GM15510 (cell line): ENCODE data around the gene TEAD1.

Experiments used
- POLR2A ChIP-seq: IDR thresholded peaks from 3 replicates; pipeline ENCODE4 v1.6.1; 2011; ENCODE audit warnings: borderline replicate concordance; ENCODE audit not compliant: insufficient read length; ENCODE audit errors: extremely low read depth

TEAD1 gene

DNA sequence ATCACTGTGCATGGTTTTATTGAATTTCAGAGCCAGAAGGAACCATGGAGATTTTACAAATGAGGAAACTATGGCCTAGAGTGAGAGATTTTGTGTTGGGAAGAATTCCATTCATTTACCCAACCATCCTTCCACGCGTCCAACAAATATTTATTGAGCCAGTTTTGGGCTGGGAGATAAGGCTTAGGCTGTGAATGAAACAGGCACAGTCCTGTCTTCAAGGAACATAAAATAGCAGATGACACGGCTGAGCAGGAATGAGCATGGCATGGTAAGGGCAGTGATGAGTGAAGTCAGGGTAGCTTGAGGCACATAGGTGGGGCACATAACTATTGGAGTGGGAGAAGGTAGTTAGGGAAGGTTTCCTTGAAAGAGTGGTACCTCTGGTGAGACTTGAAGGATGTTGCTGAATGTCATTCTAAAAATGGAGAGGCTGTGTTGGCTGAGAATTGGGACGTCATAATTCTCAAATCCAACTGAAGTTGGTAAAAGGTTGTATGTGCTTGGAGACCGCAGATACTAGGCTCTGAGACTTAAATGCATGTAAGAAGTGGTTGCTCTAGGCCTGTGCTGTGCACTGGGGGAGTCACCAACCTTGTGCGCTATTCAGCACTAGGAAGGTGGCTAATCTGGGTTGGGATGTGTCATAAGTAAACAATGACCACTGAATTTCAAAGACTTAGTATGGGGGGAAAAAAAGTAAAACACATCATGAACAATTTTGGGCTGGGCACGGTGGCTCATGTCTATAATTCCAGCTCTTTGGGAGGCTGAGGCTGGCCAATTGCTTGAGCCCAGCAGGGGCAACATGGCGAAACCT, 51.9 kb downstream of the TEAD1 start:
- TF ChIP-seq POLR2A, result no peak

DNA sequence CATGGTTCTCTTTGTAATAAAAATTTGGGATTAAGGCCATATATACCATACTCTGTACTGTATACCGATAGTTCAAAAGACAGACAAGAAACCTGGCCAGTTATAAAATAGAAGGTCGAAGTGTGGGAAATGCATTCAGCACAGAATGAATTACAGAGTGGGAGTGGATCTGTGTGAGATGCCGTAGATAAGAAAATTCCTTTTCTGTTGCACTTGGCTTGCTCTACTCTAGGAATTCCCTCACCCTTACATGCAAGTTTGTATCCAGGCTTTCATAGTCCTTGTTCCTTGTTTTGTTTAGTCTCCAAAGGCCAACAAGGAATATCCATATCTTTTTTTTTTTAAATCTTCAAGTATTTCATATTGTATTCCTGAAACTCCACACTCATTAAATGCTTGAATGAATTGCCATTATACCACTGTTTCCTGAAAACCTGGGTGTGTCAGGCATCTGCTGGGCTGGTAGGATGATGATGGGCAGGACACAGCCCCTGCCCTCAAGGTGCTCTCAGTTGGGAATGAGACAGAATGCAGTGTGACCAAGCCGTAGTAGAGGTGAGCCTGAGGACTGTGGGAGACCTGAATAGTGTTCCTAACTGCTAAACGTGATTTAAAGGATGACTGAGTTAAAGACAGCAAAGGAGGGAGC, 53.5 kb downstream of the TEAD1 start:
- TF ChIP-seq POLR2A, result no peak

DNA sequence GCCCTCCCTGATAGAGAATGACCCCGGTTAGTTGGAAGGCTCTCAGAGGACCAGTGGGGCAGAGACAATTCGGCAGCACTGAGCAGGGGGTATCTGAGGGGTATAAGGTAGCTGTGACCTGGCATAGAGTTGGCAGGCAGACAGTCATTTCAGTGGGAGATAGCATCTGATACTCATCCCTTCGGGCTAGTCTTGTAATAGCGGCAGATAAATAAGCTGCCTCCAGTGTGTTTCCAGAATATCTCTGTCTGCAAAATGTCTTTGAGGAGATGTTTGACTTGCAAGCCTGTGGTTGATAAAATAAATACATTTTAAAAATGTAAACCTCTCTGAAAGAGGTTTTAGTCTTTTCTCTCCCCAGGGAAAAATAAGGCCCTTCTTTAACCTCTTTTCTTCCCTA, 54.2 kb downstream of the TEAD1 start:
- no peak for TF ChIP-seq POLR2A

DNA sequence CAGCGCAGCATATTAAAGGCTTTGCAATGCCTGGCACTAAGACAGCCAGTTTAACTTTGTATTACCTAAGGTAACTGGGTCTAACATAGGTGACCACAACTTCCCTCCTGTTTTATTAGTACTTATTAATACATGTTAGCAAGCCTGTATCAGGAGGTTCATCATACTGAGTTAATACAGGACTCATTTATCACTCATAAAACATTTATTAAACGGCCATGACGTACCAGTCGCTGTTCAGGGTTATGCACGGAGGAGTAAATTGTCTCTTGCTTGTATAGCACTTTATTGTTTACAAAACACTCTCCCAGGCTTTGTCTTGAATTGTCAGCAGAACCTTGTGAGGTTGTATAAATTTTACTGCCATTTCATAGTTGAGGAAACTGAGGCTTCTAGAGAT, 55.7 kb downstream of the TEAD1 start:
- TF ChIP-seq POLR2A, result no peak

DNA sequence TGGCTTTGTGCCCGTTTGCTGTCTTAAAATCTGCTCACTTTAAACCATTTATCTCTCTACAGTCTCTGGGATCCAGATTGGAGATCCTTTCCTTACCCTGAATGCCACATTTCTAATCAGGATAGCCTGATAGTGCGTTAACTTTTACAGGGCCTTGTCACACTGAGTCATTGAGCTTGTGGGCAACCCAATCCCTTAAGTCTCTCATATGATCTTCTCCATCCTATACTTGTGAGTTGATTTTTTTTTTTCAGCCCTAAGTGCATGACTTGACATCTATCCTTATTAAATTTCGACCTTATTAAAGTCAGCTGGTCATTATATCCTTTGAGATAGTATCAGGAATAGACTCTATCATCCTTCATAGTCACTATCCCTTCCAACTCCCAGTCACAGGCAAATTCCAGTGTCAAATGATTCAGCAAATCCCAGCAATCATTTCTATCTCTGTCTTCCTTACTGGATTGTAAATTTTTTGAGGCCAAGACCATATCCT, 57.7 kb downstream of the TEAD1 start:
- no peak for TF ChIP-seq POLR2A

DNA sequence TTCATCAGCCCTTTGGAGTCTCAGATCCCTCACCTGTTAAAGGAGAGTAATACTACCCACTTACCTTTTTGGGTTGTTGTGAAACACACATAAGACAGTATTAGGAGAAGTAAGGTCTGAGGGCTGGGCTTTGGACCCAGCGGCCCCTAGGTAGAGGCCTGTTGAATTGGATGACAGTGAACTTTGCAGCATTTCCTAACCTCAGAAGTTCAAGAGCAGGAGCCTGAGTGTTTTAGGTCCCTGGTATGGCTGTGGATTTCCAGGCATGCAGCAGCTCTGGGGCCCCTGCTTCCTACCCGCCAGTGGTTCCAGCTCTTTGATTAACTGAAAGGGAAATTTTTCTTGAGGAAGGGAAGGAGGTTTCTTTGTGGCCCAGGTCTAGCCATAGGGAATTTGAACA, 58.9 kb downstream of the TEAD1 start:
- no peak for TF ChIP-seq POLR2A

DNA sequence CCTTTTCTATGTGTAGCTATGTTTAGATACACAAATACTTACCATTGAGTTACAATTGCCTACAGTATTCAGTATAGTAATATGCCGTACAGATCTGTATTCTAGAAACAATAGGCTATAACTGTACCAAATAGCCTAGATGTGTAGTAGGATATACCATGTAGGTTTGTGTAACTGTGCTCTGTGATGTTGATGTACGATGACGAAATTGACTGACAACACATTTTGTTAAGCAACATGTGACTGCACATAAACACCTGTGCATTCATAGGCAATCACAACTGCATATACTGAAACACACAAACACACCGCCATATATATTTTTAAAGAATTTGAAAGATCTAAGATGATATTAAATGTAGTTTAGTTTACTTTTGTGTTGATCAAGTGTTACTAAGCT, 60.4 kb downstream of the TEAD1 start:
- no peak for TF ChIP-seq POLR2A

DNA sequence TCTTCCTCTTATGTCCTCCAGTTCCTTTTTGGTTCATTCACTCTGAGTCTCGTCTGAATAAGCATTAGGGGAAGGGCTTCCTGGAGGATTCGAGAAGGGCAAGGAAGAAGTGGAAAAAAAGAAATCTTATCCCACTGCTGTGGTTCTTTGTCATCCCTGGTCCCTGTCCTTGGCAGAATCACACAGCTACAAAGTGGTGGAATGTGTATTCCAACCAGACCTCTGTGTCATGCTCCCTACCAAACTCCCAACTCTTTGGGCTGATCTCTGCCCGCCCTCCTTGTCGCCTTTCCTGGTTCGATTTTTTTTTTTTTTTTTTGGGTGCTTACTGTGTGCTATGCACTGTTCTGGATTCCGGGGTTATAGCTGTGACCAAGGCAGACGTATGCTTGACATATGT, 61.0 kb downstream of the TEAD1 start:
- no peak for TF ChIP-seq POLR2A

DNA sequence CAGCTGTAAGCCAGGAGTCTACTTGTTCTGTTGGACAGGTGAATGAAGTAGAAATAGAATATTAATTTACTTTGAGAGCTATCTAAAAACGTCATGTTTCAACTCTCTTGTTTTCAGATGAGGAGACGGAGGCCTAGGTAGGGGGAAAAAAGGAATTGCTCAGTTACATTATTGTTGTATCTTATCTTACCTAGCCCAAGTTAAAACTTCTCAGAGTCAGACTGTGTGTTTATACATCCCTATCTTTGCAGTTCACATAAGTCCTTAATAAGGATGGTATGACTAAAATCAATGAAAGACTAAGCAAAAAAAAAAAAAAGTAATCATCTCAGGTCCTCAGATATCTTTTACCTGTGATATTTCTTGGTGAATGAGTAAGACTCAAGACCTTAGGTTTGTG, 62.8 kb downstream of the TEAD1 start:
- TF ChIP-seq POLR2A, result no peak

DNA sequence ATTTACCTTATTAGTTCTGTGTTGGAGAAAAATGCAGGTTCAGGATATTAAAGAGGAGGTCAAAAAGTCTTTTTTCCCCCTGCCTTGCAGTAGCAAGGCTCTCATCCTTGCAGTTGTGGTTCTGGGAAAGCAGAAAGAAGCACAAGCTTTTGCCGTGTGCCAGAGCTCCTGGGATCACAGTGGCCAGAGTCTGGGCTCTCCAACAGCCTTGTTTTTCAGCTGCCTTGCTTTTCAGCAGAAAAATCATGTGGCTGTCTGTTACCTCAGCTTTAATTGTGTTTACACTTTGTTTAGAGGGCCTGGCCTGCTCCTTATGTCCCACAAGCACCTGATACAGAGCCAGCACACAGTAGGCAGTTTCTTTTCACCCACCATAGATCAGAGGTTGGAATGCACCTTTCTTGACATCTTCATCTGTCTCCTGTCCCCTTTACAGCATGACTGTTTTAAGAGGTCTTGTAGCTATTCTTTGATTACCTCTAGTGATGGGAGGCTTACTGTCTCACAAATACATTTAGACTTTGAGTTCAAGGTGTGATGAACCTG, 67.5 kb downstream of the TEAD1 start:
- no peak for TF ChIP-seq POLR2A

DNA sequence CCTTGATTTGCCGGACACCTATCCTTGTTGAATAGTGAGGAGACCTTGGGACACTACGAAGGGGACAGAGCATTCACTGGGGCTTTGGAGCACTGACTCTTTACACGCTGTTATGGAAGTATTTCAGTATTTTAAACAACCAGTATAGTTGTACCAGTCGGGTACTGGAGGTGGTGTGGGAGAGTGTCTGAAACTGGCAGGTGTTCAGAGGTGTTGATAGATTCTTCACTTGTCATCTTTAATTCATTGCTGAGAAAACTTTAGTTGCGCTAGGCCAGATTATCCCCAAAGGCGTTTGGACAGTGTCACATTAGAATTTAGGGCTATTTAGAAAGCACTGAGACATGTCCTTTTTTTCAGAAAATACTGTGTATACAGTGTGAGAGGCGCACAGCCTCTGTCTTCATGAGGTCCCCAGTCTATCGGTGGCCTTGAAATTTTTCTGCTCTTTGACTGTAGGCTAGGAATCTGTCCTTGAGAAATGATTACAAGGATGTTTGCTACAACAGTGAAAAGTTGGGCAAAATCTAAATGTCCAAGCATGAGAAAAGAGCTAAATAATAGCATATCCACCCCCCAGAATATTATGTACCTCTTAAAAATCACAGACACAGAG, 69.7 kb downstream of the TEAD1 start:
- no peak for TF ChIP-seq POLR2A

DNA sequence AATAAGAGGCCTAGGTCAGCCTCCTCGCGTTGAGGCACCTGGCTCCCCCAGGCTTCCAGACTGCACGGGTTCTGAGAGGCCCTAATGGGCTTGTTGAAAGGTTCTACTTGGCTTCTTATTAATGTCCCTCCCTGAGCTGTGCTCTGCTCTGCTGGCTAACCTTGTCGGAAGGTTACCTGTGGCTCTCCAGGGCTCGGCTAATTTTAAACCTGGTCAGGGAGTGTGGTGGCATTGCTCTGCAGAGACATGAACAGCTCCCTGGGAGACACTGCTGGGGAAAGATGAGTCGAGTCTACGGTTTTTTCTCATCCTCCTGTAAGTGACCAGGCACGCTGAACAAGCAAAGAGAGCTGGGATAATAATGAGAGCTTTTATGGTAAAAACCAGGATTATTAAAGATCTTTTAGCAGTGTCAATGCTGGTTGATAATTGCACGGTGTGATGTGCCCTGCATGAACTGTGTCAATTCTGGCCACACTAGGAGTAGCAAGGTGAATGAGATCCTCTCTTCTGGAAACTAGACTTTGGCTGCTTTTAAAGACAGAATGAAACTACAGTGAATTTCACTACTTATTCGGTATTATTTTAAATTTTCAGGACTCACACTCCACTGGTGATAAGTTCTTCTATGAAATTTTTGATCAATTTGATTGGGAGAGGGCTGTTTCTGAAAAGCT, 70.7 kb downstream of the TEAD1 start:
- no peak for TF ChIP-seq POLR2A

DNA sequence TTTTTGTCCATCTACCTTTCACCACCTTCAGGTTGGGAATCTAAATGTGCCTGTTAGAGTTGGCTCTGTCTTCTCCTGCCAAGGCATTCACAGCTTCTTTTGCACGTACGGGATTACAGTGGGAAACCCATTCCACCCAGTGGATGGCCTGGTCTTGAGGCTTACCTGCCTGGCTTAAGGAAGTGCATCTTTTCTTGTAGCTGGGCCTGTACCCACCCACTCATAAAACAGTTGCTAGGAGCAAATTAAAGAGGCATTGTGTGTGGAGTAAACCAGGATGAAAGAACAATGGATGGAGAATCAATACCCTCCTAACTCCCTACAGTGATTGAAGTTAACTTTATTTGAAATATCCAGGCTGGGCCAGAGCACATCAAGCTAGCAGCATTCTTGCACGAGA, 71.6 kb downstream of the TEAD1 start:
- no peak for TF ChIP-seq POLR2A

DNA sequence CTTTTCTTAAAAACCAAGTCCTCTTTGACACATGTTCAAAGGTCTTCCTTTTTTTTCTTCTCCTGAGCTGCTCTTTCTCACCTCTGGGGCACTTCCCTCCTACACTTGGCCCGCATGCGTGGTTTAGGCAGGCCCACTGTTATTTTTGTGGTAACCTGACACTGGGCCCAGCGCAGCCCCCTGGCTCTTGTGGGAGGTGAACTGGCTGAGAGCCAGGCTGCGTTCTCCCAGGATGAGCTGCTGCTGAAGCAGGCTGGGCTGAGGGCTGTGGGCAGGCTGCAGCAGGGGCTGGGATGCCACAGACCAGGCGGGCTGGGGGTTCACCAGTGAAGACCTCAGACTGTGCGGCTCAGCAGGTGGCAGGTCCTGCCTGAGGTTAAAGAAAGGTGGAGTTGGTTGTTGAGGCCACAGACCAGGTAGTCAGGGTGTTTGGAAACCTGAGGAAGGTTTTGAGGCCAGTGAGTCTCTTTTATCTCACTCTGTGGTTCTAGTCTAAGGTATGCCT, 72.4 kb downstream of the TEAD1 start:
- no peak for TF ChIP-seq POLR2A

DNA sequence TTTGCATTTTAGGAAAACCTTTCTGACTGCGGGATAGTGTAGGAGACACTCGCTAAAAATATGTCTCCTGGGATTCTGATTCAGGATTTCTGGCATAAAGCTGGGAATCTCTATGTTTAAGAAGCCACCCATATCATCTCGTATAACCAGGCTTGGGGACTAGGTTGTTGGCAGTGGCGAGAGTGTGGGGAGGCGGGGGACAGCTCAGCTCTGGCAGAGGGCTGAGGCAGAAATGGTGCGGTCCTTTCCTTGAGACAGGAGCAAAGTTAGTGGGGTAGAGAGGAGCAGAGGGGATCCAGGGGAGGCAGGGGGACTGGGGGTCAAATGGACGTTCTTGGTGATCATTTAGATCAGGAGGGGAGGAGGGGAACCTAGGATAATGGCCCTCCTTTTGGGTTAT, 74.3 kb downstream of the TEAD1 start:
- no peak for TF ChIP-seq POLR2A
